Activated naive CD8-positive, alpha-beta T cell treated with anti-CD3 and anti-CD28 coated beads, Interleukin-2, amount 10 ng/mL, durations not matched to agents 7 days and 5 days (primary cell): Measurements from ENCODE around the gene PISD. TPM values are rescaled to one million over a fixed set of nuclear protein-coding genes. Genes with fewer than 3 reads are reported as not detected.
"Not testable (repeated sequence)": the region's sequence is repeated elsewhere in the genome, so short reads cannot be mapped to it uniquely, and the experiment has no call there.

ENCODE experiments used
- ATAC-seq: fragments of 150-1000 bp; cut with Tn5 transposase; one replicate; pipeline ENCODE4 v1.10.0; 2021; ENCODE audit warnings: low read depth, moderate library complexity
- POLR2A ChIA-PET: fragments of 350-600 bp; sonication (Branson Sonifier 250); formaldehyde crosslinking; loops from one replicate; lab custom pipeline; 2021; ENCODE audit warnings: antibody characterized with exemption; lab: Charles Lee
- DNase-seq: peaks from one replicate; pipeline ENCODE4 v3.0.0; 2021
- H3K27ac Mint-ChIP-seq: one replicate; pipeline ENCODE4 v1.8.0; 2022; ENCODE audit warnings: mild to moderate bottlenecking, mixed read lengths
- H3K27me3 Mint-ChIP-seq: one replicate; pipeline ENCODE4 v1.8.0; 2022; ENCODE audit warnings: mild to moderate bottlenecking, moderate library complexity, mixed read lengths
- H3K36me3 Mint-ChIP-seq: one replicate; pipeline ENCODE4 v1.8.0; 2021; ENCODE audit warnings: mild to moderate bottlenecking, mixed read lengths
- H3K4me1 Mint-ChIP-seq: one replicate; pipeline ENCODE4 v1.8.0; 2021; ENCODE audit warnings: mixed read lengths
- H3K4me3 Mint-ChIP-seq: one replicate; pipeline ENCODE4 v1.8.0; 2022; ENCODE audit warnings: mild to moderate bottlenecking, moderate library complexity, mixed read lengths
- H3K9me3 Mint-ChIP-seq: one replicate; pipeline ENCODE4 v1.8.0; 2021; ENCODE audit warnings: mixed read lengths
- total RNA-seq, 2 experiments: library from RNA; stranded (reverse); gene quantifications; one replicate each; pipeline ENCODE4 v1.2.3, GENCODE V29; 2021

PISD gene
- total RNA-seq, 2 experiments from 2014 or later, result 25.4 to 26.1 TPM

GRCh38 chr22:31604746-31605705, 57.0 kb downstream of the PISD start:
- ATAC-seq, result no peak
- Mint-ChIP-seq H3K9me3 (no peaks in the 10 kb centered on the region), H3K27ac (peak overlapping the region; percentile 63), H3K36me3 (peaks cover 13% of the 10 kb centered on the region), H3K27me3 (no peaks in the 10 kb centered on the region), H3K4me3 (no peak overlapping the region), H3K4me1 (no peaks in the 10 kb centered on the region)
- DNase-seq, result no peak
- POLR2A ChIA-PET, result no interaction called here

GRCh38 chr22:31604137-31604705, 57.8 kb downstream of the PISD start:
- POLR2A ChIA-PET, result no interaction called here
- Mint-ChIP-seq H3K4me1 (no peaks in the 10 kb centered on the region), H3K9me3 (no peaks in the 10 kb centered on the region), H3K4me3 (no peak overlapping the region), H3K27me3 (no peaks in the 10 kb centered on the region), H3K36me3 (peaks cover 13% of the 10 kb centered on the region), H3K27ac (no peak overlapping the region)
- ATAC-seq, result no peak
- DNase-seq, result no peak

GRCh38 chr22:31603574-31603973, 58.4 kb downstream of the PISD start:
- POLR2A ChIA-PET, result no interaction called here
- no peak for ATAC-seq
- H3K27ac Mint-ChIP-seq, result no peak overlapping the region
- H3K36me3 Mint-ChIP-seq, result peaks cover 13% of the 10 kb centered on the region
- no peaks in the 10 kb centered on the region for H3K9me3 Mint-ChIP-seq
- no peak for DNase-seq
- H3K4me1 Mint-ChIP-seq, result no peaks in the 10 kb centered on the region
- no peaks in the 10 kb centered on the region for H3K27me3 Mint-ChIP-seq
- H3K4me3 Mint-ChIP-seq, result no peak overlapping the region

GRCh38 chr22:31603081-31603525, 58.9 kb downstream of the PISD start:
- no peaks in the 10 kb centered on the region for H3K27me3 Mint-ChIP-seq

GRCh38 chr22:31602259-31602952, 59.6 kb downstream of the PISD start:
- Mint-ChIP-seq H3K4me1 (no peaks in the 10 kb centered on the region), H3K4me3 (no peak overlapping the region), H3K27me3 (no peaks in the 10 kb centered on the region), H3K9me3 (no peaks in the 10 kb centered on the region), H3K36me3 (peaks cover 10% of the 10 kb centered on the region), H3K27ac (no peak overlapping the region)
- POLR2A ChIA-PET, result no interaction called here
- ATAC-seq (no peak), DNase-seq (no peak)

More at GRCh38 chr22:31603081-31603525, 58.9 kb downstream of the PISD start:
- no peaks in the 10 kb centered on the region for H3K9me3 Mint-ChIP-seq
- POLR2A ChIA-PET, result no interaction called here
- peaks cover 10% of the 10 kb centered on the region for H3K36me3 Mint-ChIP-seq
- H3K4me3 Mint-ChIP-seq, result no peak overlapping the region
- DNase-seq, result no peak
- no peak overlapping the region for H3K27ac Mint-ChIP-seq
- H3K4me1 Mint-ChIP-seq, result no peaks in the 10 kb centered on the region
- no peak for ATAC-seq

- no peak overlapping the region for H3K4me3 Mint-ChIP-seq
- peaks cover 4% of the 10 kb centered on the region for H3K36me3 Mint-ChIP-seq
- no peaks in the 10 kb centered on the region for H3K27me3 Mint-ChIP-seq
- H3K27ac Mint-ChIP-seq, result no peak overlapping the region
- DNase-seq, result no peak
- H3K4me1 Mint-ChIP-seq, result no peaks in the 10 kb centered on the region
- no peak for ATAC-seq
- no peaks in the 10 kb centered on the region for H3K9me3 Mint-ChIP-seq
- POLR2A ChIA-PET, result interaction anchor here (0.7 kb wide), 1 partner anchor 11 kb away, joined by 3 read pairs; no protein-coding TSS in a partner anchor
These were observed 66.7 kb downstream of the PISD start for GRCh38 chr22:31595271-31595670.

GRCh38 chr22:31590161-31590560, 71.9 kb downstream of the PISD start:
- ATAC-seq, DNase-seq, H3K9me3 Mint-ChIP-seq, H3K4me1 Mint-ChIP-seq, H3K4me3 Mint-ChIP-seq, H3K27ac Mint-ChIP-seq, H3K27me3 Mint-ChIP-seq, POLR2A ChIA-PET: not testable (repeated sequence)
- H3K36me3 Mint-ChIP-seq, result peaks cover 34% of the 10 kb centered on the region

- Mint-ChIP-seq H3K27me3 (no peaks in the 10 kb centered on the region), H3K4me3 (no peak overlapping the region), H3K27ac (no peak overlapping the region), H3K36me3 (peaks cover 35% of the 10 kb centered on the region), H3K4me1 (peaks cover 8% of the 10 kb centered on the region), H3K9me3 (peaks cover 1% of the 10 kb centered on the region)
- no peak for DNase-seq
- POLR2A ChIA-PET, result no interaction called here
- ATAC-seq, result no peak
These were observed 72.9 kb downstream of the PISD start for GRCh38 chr22:31588970-31589675.

GRCh38 chr22:31586137-31586920, 75.7 kb downstream of the PISD start:
- no peaks in the 10 kb centered on the region for H3K27me3 Mint-ChIP-seq
- POLR2A ChIA-PET, result no interaction called here
- peaks cover 46% of the 10 kb centered on the region for H3K36me3 Mint-ChIP-seq
- peak overlapping the region; percentile 63 for H3K27ac Mint-ChIP-seq
- H3K4me3 Mint-ChIP-seq, result no peak overlapping the region
- DNase-seq (no peak), ATAC-seq (no peak)
- peaks cover 24% of the 10 kb centered on the region for H3K4me1 Mint-ChIP-seq
- H3K9me3 Mint-ChIP-seq, result peaks cover 1% of the 10 kb centered on the region

- ATAC-seq (no peak), DNase-seq (no peak)
- Mint-ChIP-seq H3K4me3 (no peak overlapping the region), H3K27ac (no peak overlapping the region), H3K9me3 (peaks cover 1% of the 10 kb centered on the region), H3K36me3 (peaks cover 50% of the 10 kb centered on the region), H3K27me3 (no peaks in the 10 kb centered on the region), H3K4me1 (peaks cover 24% of the 10 kb centered on the region)
- POLR2A ChIA-PET, result no interaction called here
These were observed 76.7 kb downstream of the PISD start for GRCh38 chr22:31585161-31585859.

- H3K36me3 Mint-ChIP-seq, result peaks cover 55% of the 10 kb centered on the region
- no peak for ATAC-seq
- no peaks in the 10 kb centered on the region for H3K27me3 Mint-ChIP-seq
- POLR2A ChIA-PET, result no interaction called here
- no peak for DNase-seq
- H3K9me3 Mint-ChIP-seq, result peaks cover 1% of the 10 kb centered on the region
- H3K27ac Mint-ChIP-seq, result no peak overlapping the region
- H3K4me3 Mint-ChIP-seq, result no peak overlapping the region
- H3K4me1 Mint-ChIP-seq, result peaks cover 24% of the 10 kb centered on the region
These were observed 77.2 kb downstream of the PISD start for GRCh38 chr22:31584804-31585160.
